Vagina (tissue), 2 donors: Measurements from ENCODE around the gene PATL1.

Experiments used
- CTCF ChIP-seq, 3 experiments: fragments of 450-650 bp in 2 of 3; fragments of 200-600 bp in 1 of 3; sonication (generic) in 1 of 3; IDR thresholded peaks; one replicate each; pipeline ENCODE4 v1.5.1; 2017 to 2019; ENCODE audit warnings: antibody characterized with exemption in 3 of 3, mild to moderate bottlenecking in 2 of 3, moderate library complexity in 2 of 3
- POLR2A ChIP-seq, 2 donors: fragments of 450-650 bp; IDR thresholded peaks; one replicate each; pipeline ENCODE4 v1.6.1; 2017; ENCODE audit warnings: antibody characterized with exemption in 2 of 2, mild to moderate bottlenecking in 2 of 2, moderate library complexity in 2 of 2
- POLR2AphosphoS5 ChIP-seq, 2 donors: sonication (generic); formaldehyde crosslinking; IDR thresholded peaks; one replicate each; pipeline ENCODE4 v1.9.0; 2017; ENCODE audit warnings: antibody characterized with exemption in 2 of 2, mild to moderate bottlenecking in 2 of 2, low read depth in 1 of 2; ENCODE audit not compliant: insufficient read depth in 1 of 2

- TF ChIP-seq POLR2A (IDR thresholded peaks at IDR 0.05) (no peak), CTCF (IDR thresholded peaks at IDR 0.05) (no peak), POLR2AphosphoS5 (IDR thresholded peaks at IDR 0.05; ENCODE audit: insufficient read depth in 1 of 2, low read depth in 1 of 2) (no peak)
Observed at GRCh38 chr11:59659981-59660380, 8.9 kb downstream of the PATL1 start.
